AG10803 (cell line): ENCODE measurements around the gene LEPROT.
"Not testable (repeated sequence)": the region's sequence is repeated elsewhere in the genome, so short reads cannot be mapped to it uniquely, and the experiment has no call there.

Source experiments
- DNase-seq: peaks from one replicate; pipeline ENCODE4 v3.0.0; 2010; ENCODE audit warnings: low read depth
- H3K4me3 ChIP-seq: 2 replicates; pipeline ENCODE4 v1.5.1; 2011; ENCODE audit warnings: mild to moderate bottlenecking, low read length, control low read depth
- TF ChIP-seq, protein P1 (sequence below): conservative IDR thresholded peaks from 2 replicates; pipeline ENCODE4 v1.5.1; 2011; ENCODE audit warnings: mild to moderate bottlenecking, low read length, control low read depth, inconsistent platforms

Gene LEPROT

DNA sequence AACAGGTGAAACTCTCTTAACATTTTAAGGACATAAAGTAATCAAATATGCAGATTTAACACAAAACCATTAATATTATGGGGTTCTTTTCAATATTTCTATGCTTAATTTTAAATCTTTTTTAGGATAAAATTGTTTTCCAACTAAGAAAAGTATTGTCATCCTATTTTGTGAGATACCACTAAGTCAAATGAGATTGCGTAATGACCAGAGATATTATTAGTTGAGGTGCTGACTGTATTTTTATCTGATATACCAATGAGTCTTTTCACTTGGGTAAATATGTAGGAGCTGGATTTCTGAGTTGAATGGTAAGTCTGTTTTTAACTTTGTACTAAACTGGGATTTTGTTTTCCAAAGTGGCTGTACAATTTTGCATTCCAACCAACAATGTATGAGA is 25.4 kb downstream of the LEPROT start:
- TF ChIP-seq, protein P1, sequence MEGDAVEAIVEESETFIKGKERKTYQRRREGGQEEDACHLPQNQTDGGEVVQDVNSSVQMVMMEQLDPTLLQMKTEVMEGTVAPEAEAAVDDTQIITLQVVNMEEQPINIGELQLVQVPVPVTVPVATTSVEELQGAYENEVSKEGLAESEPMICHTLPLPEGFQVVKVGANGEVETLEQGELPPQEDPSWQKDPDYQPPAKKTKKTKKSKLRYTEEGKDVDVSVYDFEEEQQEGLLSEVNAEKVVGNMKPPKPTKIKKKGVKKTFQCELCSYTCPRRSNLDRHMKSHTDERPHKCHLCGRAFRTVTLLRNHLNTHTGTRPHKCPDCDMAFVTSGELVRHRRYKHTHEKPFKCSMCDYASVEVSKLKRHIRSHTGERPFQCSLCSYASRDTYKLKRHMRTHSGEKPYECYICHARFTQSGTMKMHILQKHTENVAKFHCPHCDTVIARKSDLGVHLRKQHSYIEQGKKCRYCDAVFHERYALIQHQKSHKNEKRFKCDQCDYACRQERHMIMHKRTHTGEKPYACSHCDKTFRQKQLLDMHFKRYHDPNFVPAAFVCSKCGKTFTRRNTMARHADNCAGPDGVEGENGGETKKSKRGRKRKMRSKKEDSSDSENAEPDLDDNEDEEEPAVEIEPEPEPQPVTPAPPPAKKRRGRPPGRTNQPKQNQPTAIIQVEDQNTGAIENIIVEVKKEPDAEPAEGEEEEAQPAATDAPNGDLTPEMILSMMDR: no peak
- no peak for DNase-seq
- H3K4me3 ChIP-seq: no peak overlapping the region

DNA sequence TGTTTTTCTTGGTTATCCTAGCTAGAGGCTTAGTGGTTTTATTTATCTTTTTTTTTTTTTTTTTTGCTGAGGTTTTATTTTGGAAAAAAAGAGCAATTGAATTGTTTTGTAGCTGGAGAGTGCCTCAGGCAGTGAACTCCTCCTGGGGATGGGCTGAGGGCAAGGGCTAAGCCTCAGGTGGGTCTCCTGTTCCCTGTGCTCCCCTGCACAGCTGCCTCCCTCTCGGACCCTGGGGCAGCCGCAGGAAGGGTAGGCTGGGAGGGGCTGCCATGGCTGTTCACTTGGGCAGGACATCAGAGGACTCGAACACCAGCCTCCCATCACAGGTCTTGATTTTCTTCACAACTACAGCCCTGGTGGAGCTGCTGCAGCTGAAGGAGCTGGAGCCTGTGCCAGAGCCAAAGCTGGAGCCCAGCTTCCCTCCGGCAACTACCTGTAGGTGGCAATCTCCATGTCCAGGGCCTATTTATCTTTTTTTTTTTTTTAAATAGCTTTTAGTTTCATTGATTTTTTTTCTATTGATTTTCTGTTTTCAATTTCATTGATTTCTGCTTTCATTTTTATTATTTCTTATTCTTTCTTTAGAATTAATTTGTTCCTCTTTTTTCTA is 28.9 kb downstream of the LEPROT start:
- DNase-seq: no peak
- no peak overlapping the region for H3K4me3 ChIP-seq
- TF ChIP-seq, protein P1: no peak

DNA sequence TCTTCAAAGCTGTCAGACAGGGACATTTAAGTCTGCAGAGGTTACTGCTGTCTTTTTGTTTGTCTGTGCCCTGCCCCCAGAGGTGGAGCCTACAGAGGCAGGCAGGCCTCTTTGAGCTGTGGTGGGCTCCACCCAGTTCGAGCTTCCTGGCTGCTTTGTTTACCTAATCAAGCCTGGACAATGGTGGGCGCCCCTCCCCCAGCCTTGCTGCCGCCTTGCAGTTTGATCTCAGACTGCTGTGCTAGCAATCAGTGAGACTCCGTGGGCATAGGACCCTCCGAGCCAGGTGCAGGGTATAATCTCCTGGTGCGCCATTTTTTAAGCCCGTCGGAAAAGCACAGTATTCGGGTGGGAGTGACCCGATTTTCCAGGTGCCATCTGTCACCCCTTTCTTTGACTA is 35.2 kb downstream of the LEPROT start:
- not testable (repeated sequence) for DNase-seq, H3K4me3 ChIP-seq

DNA sequence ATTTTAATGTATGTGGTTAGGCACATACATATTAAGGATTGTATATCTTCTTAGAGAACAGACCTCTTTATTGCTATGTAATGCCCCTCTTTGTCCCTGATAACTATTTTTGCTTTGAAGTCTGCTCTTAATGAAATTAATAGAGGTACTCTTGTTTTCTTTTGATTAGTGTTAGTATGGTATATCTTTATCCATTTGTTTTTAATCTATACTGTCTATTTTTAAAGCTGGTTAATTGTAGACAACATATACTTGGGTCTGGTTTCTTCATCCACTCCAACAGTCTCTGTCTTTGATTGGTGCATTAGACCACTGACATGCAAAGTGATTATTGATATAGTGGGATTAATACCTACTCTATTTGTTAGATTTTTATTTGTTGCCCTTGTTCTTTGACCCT is 36.0 kb downstream of the LEPROT start:
- DNase-seq: no peak
- TF ChIP-seq, protein P1: no peak
- no peak overlapping the region for H3K4me3 ChIP-seq

DNA sequence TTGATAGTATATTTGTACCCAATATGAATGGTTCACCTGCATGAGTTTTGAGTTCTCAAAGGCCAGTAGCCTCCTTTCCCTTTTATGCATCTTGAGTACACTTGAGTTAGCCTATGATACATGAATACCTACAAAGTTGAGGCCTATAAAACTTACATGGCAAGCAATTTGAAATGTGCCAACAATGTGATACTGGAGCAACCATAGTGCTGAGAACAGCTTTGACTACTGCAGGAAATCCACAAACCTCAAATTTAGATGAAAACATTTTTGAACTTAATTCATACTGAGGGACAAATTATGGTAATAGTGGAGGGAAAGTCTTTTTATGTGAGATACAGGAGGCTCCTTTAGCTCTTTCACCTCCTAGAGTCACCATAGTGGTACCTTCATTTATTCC is 37.4 kb downstream of the LEPROT start:
- TF ChIP-seq, protein P1: no peak
- DNase-seq: no peak
- no peak overlapping the region for H3K4me3 ChIP-seq

DNA sequence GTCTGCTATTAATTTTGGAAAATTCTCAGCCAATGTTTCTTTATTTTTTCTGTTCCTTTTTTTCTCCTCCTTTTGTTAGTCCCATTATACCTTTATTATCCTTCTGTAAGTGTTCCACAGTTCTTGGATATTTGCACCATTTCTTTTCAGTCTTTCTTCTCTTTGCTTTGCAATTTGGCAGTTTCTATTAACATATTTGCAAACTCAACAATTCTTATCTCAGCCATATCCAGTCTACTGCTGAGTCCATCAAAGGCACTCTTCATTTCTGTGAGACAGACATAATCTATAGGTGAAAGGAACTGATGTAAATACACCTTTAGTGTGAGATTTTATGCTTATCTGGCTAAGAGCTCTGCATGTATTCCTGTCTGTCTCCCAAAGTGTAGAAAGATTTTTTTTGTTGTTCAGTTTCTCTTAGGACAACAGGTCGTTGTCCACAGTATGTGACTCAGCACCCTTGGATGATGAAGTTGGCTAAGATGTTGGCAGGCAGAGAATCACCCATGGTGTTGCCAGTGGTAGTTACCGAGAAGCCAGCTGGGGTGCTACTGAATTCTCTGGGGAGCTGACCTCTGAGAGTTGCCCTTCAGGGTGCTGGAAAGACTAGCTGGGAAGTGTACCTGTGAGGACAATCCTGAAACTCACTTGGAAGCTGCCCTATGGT is 38.4 kb downstream of the LEPROT start:
- peak; percentile 57 for DNase-seq
- TF ChIP-seq, protein P1: no peak
- no peak overlapping the region for H3K4me3 ChIP-seq

DNA sequence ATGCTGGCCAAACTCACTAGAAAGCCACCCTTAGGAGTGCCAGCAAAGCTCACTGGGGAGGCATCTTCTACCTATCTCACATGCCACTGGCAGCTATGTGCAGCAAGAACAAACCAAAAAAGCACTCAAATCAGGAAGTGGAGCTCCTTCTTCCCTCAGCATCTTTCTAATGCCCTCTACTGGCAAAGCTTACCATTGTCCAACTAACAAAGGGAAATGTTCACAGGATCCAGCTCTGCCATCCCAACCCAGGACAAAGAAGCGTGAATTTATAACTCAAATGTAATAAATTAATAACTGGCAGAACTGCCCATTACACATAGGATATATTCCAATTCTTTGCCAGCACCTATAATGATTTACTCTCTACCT is 38.9 kb downstream of the LEPROT start:
- peak; percentile 61 for DNase-seq
- H3K4me3 ChIP-seq: no peak overlapping the region
- TF ChIP-seq, protein P1: peak; percentile 73

DNA sequence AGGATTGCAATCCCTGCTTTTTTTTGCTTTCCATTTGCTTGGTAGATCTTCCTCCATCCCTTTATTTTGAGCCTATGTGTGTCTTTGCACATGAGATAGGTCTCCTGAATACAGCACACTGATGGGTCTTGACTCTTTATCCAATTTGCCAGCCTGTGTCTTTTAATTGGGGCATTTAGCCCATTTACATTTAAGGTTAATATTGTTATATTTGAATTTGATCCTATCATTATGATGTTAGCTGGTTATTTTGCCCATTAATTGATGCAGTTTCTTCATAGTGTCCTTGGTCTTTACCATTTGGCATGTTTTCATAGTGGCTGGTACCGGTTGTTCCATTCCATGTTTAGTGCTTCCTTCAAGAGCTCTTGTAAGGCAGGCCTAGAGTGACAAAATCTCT is 45.4 kb downstream of the LEPROT start:
- DNase-seq, H3K4me3 ChIP-seq: not testable (repeated sequence)
